Myocyte (in vitro differentiated cells): Measurements from ENCODE around the gene FXYD1. TPM values are rescaled to one million over a fixed set of nuclear protein-coding genes. Genes with fewer than 3 reads are reported as not detected.
A peak's percentile ranks its signal among the peaks of the same experiment; 100 is the strongest.

ENCODE experiments used
- DNase-seq: peaks from one replicate; pipeline ENCODE4 v3.0.0-alpha.2; 2012; ENCODE audit warnings: low read depth
- total RNA-seq: library from RNA; depleted of rRNA; stranded (reverse); fragments of >200 nt; gene quantifications from 2 replicates; pipeline ENCODE4 v1.2.3, GENCODE V29; 2014

FXYD1 gene
- total RNA-seq, 1 donor from 2014 or later: 36.6 TPM

- DNase-seq: no peak
Measured at GRCh38 chr19:35160629-35161433, 22.2 kb downstream of the FXYD1 start.

GRCh38 chr19:35161434-35161743, 22.8 kb downstream of the FXYD1 start:
- DNase-seq: no peak

- DNase-seq: peak; percentile 17
Measured at GRCh38 chr19:35162471-35163326, 24.1 kb downstream of the FXYD1 start.

GRCh38 chr19:35164418-35164817, 25.8 kb downstream of the FXYD1 start:
- DNase-seq: no peak

- no peak for DNase-seq
Measured at GRCh38 chr19:35165200-35166058, 26.8 kb downstream of the FXYD1 start.

- DNase-seq: no peak
Measured at GRCh38 chr19:35166100-35167063, 27.8 kb downstream of the FXYD1 start.

- DNase-seq: no peak
Measured at GRCh38 chr19:35167251-35168119, 28.9 kb downstream of the FXYD1 start.

GRCh38 chr19:35168196-35168595, 29.6 kb downstream of the FXYD1 start:
- no peak for DNase-seq

GRCh38 chr19:35169221-35169995, 30.8 kb downstream of the FXYD1 start:
- no peak for DNase-seq

GRCh38 chr19:35170359-35171061, 31.9 kb downstream of the FXYD1 start:
- no peak for DNase-seq

GRCh38 chr19:35171730-35172129, 33.1 kb downstream of the FXYD1 start:
- no peak for DNase-seq

GRCh38 chr19:35174226-35174625, 35.6 kb downstream of the FXYD1 start:
- no peak for DNase-seq

GRCh38 chr19:35176181-35176570, 37.6 kb downstream of the FXYD1 start:
- DNase-seq: no peak

- DNase-seq: no peak
Measured at GRCh38 chr19:35177377-35178274, 39.0 kb downstream of the FXYD1 start.

- no peak for DNase-seq
Measured at GRCh38 chr19:35178701-35179100, 40.1 kb downstream of the FXYD1 start.

GRCh38 chr19:35179830-35180229, 41.2 kb downstream of the FXYD1 start:
- DNase-seq: no peak

- DNase-seq: no peak
Measured at GRCh38 chr19:35181387-35181786, 42.8 kb downstream of the FXYD1 start.
